ENCODE measurements around the gene MDFIC2.

MDFIC2 gene

DNA sequence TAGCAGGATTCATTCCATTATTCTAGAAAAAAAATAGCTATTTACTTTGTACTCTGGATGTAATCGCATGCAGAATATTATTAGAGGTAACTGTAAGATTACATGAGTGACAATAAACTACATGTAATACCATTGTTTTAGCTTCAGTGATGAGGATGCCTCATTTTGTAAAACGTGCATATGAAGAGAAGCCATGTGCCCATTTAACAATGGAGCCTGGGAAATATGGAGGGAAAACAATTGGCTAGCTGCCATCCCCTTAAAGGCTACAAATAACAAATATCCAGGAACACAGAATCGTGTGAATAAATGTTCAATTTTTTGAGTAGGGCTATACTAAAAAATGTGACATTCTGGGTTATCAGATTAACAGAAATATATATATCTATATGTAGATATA, 161.8 kb downstream of the MDFIC2 start:
- no CpG with 5 or more reads among the region's 3 CpGs for WGBS (ENCODE audit: insufficient coverage)
- Histone ChIP-seq H3K27ac (ENCODE audit: insufficient read depth in 1 of 2, low read depth in 1 of 2, low read length in 2 of 2, poor library complexity in 1 of 2, severe bottlenecking in 2 of 2) (no peak overlapping the region), H3K36me3 (ENCODE audit: control insufficient read depth in 4 of 4, insufficient read depth in 4 of 4, low read length in 3 of 4) (no peaks in the 10 kb centered on the region), H3K27me3 (replicated peaks in 2 of 5; ENCODE audit: control insufficient read depth in 4 of 5, insufficient read depth in 5 of 5, low read length in 4 of 5) (no peaks in the 10 kb centered on the region), H3K4me1 (ENCODE audit: control extremely low read depth in 1 of 4, control insufficient read depth in 4 of 4, insufficient read depth in 4 of 4, low read length in 3 of 4) (no peaks in the 10 kb centered on the region), H3K9me3 (ENCODE audit: control extremely low read depth in 1 of 5, control insufficient read depth in 4 of 5, insufficient read depth in 2 of 5, low read depth in 1 of 5, low read length in 4 of 5) (peaks cover 0 to 3% (median 0%) of the 10 kb centered on the region in 5 experiments), H3K4me3 (ENCODE audit: control insufficient read depth in 1 of 7, extremely low read depth in 1 of 7, insufficient read depth in 4 of 7, low read depth in 2 of 7, low read length in 6 of 7) (no peak overlapping the region)
- no peak for DNase-seq
- POLR2A ChIA-PET = no interaction called here
- CTCF ChIA-PET = interaction anchor here (1.4 kb wide), 1 partner anchor 15 kb away, joined by 4 read pairs; no protein-coding TSS in a partner anchor

DNA sequence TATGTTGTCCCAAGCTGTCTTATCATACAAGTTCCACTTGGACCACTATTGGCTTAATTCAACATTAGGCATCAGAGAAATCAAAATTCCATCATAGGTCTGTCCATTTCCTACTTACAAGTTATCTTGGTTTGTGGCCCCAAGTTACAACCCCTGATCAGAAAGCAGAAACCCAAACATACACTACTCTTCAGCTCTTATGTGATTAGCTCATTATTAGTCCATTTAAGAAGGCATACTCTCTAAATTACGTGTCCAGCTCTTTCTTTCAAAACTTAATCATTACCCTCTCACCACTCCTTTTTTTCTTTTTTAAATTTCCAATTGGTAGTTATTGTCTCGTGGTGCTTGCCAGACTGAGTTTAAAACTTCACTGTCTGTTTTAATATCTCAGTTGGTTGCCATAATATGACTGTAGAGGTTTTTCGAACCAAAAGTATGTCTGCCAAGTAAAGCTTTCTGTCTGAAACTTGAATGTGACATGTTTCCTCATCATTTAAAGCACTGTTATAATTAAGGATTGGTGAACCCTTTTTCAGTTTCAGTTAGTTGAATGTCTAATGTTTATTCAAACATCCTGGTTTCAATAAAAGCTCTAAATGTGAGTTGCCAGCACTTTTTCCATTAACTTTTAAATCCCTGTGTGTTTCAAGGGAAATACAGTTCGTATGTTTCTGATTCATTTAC, 162.6 kb downstream of the MDFIC2 start:
- WGBS (ENCODE audit: insufficient coverage) = 86% methylated on average over 3 of the region's 4 CpGs

More for the DNA sequence above, 162.6 kb downstream of the MDFIC2 start:
- no peaks in the 10 kb centered on the region for H3K27me3 ChIP-seq (replicated peaks in 2 of 5; ENCODE audit: control insufficient read depth in 4 of 5, insufficient read depth in 5 of 5, low read length in 4 of 5)
- POLR2A ChIA-PET = no interaction called here
- H3K27ac ChIP-seq (ENCODE audit: insufficient read depth in 1 of 2, low read depth in 1 of 2, low read length in 2 of 2, poor library complexity in 1 of 2, severe bottlenecking in 2 of 2) = no peak overlapping the region
- H3K4me1 ChIP-seq (ENCODE audit: control extremely low read depth in 1 of 4, control insufficient read depth in 4 of 4, insufficient read depth in 4 of 4, low read length in 3 of 4) = no peaks in the 10 kb centered on the region
- no peak for DNase-seq
- H3K36me3 ChIP-seq (ENCODE audit: control insufficient read depth in 4 of 4, insufficient read depth in 4 of 4, low read length in 3 of 4) = no peaks in the 10 kb centered on the region
- H3K9me3 ChIP-seq (ENCODE audit: control extremely low read depth in 1 of 5, control insufficient read depth in 4 of 5, insufficient read depth in 2 of 5, low read depth in 1 of 5, low read length in 4 of 5) = peaks cover 0 to 3% (median 0%) of the 10 kb centered on the region in 5 experiments
- no peak overlapping the region for H3K4me3 ChIP-seq (ENCODE audit: control insufficient read depth in 1 of 7, extremely low read depth in 1 of 7, insufficient read depth in 4 of 7, low read depth in 2 of 7, low read length in 6 of 7)
- CTCF ChIA-PET = interaction anchor here (1.4 kb wide), 1 partner anchor 14 kb away, joined by 4 read pairs; no protein-coding TSS in a partner anchor

Measured in common myeloid progenitor, CD34-positive (primary cell).